ENCODE measurements around the gene PTPRZ1.

- TF ChIP-seq GATA3 (IDR thresholded peaks at IDR 0.05; ENCODE audit: low read depth, low read length) = no peak
- TF ChIP-seq GATA2 (IDR thresholded peaks at IDR 0.05; ENCODE audit: low read depth, low read length) = no peak
Observed at GRCh38 chr7:121941830-121942229, 68.9 kb downstream of the PTPRZ1 start.
